ENCODE data around the gene PHC2. TPM values are rescaled to one million over a fixed set of nuclear protein-coding genes. Genes with fewer than 3 reads are reported as not detected.

Gene PHC2
- total and polyA plus RNA-seq, 2 of the 13 experiments (the other 11 are each of a cell fraction or from before 2014, with no cell fraction given), result 52.5 to 84.9 TPM

- H3K27ac ChIP-seq (ENCODE audit: extremely low read length, insufficient read depth, low read length), result no peak overlapping the region
- no peak overlapping the region for H3K4me3 ChIP-seq (replicated peaks in 1 of 3; ENCODE audit: insufficient read depth in 1 of 3, low read depth in 2 of 3, low read length in 3 of 3)
- H3K27me3 ChIP-seq (ENCODE audit: control insufficient read depth in 1 of 2, insufficient read depth in 2 of 2, low read length in 2 of 2), result no peaks in the 10 kb centered on the region; a peak in 1 of 5 replicates
- in situ Hi-C loops (cut with HindIII; ENCODE audit: extremely low pct_ligation_motif_present, low pct_unique_long_range_greater_than_20kb) (no loop called here), intact Hi-C loops (cut with micrococcal nuclease; ENCODE audit: unreplicated experiment) (no loop called here)
- H3K4me1 ChIP-seq (ENCODE audit: insufficient read depth, low read length), result peaks cover 13% of the 10 kb centered on the region
- H3K9me3 ChIP-seq (ENCODE audit: low read length), result no peaks in the 10 kb centered on the region
- DNase-seq (ENCODE audit: low spot score) (no peak), FAIRE-seq (no peak), ATAC-seq (no peak)
- no peaks in the 10 kb centered on the region for H4K20me1 ChIP-seq (ENCODE audit: insufficient read depth, low read length)
- H3K79me2 ChIP-seq (ENCODE audit: insufficient read depth, low read length), result peaks cover 4% of the 10 kb centered on the region
- no peak overlapping the region for H2AFZ ChIP-seq (ENCODE audit: low read length)
- WGBS (ENCODE audit: low lambda C conversion rate), result 73% methylated on average over 4 of the region's 4 CpGs
- H3K9ac ChIP-seq (ENCODE audit: insufficient read depth, low read depth, low read length), result no peak overlapping the region
- TF ChIP-seq PRMT3 (CRISPR knock-in tag; IDR thresholded peaks at IDR 0.05; ENCODE audit: borderline replicate concordance, low read depth) (no peak), ZFP1 (CRISPR knock-in tag; IDR thresholded peaks at IDR 0.05) (no peak), AFF4 (CRISPR knock-in tag; IDR thresholded peaks at IDR 0.05) (no peak), RBM39 (IDR thresholded peaks at IDR 0.05; ENCODE audit: low read depth, low read length, poor library complexity, severe bottlenecking) (no peak), JUNB (CRISPR knock-in tag; IDR thresholded peaks at IDR 0.05; ENCODE audit: borderline replicate concordance) (no peak), MTA3 (CRISPR knock-in tag; IDR thresholded peaks at IDR 0.05) (no peak), PHF20 (CRISPR knock-in tag; IDR thresholded peaks at IDR 0.05) (no peak), FOXO4 (CRISPR knock-in tag; conservative IDR thresholded peaks at IDR 0.05) (no peak)
- ChIA-PET CTCF (ENCODE audit: low intra/inter-chr PET ratio, low total read pairs) (no interaction called here), POLR2A (no interaction called here)
- peaks cover 0 to 1% of the 10 kb centered on the region in 2 experiments; a peak in 1 of 5 replicates for H3K36me3 ChIP-seq (replicated peaks in 1 of 2; ENCODE audit: control insufficient read depth in 1 of 2, insufficient read depth in 2 of 2, low read length in 2 of 2)
- BruUV-seq (replicated peaks), result no TSS peak
- H3K4me2 ChIP-seq (ENCODE audit: low read depth, low read length), result no peak overlapping the region
Measured at GRCh38 chr1:33477451-33477850, 46.6 kb upstream of the PHC2 start.

All from HepG2 (cell line).